ENCODE data around the gene NPAS2. TPM values are rescaled to one million over a fixed set of nuclear protein-coding genes. Genes with fewer than 3 reads are reported as not detected.

Gene NPAS2
- total RNA-seq, 1 donor = 8.7 TPM

DNA sequence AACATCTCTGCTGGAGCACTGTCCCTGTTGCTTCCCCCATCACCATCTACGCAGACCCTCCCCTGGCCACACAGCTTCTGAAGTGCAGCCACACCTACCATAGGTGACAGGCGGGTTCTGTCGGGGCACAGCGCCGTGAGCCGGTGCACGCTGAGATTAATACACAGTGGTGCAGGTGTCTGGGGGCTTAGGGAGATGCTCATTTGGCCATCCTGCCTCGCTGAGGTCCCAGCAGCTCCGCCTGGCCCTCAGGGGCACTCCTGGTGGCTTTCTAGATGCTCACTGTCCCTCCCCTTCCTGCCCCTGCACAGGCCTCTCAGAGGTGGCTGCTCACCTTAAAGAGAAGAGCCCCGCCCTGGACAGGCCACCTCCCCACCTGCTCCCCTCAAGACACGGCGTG lies 163.3 kb downstream of the NPAS2 start:
- H3K4me2 ChIP-seq (ENCODE audit: insufficient read depth, low read length) = no peak overlapping the region
- DNase-seq (ENCODE audit: insufficient read length, low spot score, missing footprints) = no peak
- peaks cover 6% of the 10 kb centered on the region for H3K4me1 ChIP-seq (ENCODE audit: insufficient read depth, low read length)

DNA sequence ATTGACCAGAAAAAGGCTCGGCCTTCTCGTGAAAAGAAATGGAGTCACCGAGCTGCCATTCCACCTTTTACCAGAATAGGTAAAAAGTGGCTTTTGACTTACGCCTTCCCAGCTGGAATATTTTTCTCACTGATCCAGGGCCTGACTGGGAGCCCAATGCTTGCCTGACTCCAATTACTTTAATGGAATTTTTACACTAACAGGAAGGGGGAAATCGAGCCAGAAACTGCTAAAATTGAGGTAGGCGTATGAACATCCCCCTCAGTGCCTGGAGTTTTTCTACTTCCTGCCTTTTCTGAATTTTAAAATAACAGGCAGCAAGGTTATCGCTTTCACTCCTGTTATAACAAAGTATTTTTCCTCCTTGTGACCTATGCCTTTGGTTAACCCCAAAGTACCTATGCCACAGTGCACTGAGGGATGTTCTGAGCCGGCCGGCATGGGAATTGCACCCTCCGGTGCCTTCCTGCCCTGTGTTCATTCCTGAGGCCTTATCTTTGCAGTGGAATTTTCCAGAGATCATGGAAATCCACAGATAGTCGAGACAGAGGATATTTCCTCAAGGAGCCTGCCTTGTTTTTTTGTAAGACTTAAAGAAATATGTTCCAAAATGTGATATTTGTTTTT lies 163.9 kb downstream of the NPAS2 start:
- no peaks in the 10 kb centered on the region for H3K27me3 ChIP-seq (ENCODE audit: insufficient read depth, low read length)
- no peak overlapping the region for H3K4me2 ChIP-seq (ENCODE audit: insufficient read depth, low read length)
- H3K4me1 ChIP-seq (ENCODE audit: insufficient read depth, low read length) = peaks cover 3% of the 10 kb centered on the region
- H3K79me2 ChIP-seq (ENCODE audit: insufficient read depth, low read length) = no peaks in the 10 kb centered on the region
- TF ChIP-seq, protein P1, sequence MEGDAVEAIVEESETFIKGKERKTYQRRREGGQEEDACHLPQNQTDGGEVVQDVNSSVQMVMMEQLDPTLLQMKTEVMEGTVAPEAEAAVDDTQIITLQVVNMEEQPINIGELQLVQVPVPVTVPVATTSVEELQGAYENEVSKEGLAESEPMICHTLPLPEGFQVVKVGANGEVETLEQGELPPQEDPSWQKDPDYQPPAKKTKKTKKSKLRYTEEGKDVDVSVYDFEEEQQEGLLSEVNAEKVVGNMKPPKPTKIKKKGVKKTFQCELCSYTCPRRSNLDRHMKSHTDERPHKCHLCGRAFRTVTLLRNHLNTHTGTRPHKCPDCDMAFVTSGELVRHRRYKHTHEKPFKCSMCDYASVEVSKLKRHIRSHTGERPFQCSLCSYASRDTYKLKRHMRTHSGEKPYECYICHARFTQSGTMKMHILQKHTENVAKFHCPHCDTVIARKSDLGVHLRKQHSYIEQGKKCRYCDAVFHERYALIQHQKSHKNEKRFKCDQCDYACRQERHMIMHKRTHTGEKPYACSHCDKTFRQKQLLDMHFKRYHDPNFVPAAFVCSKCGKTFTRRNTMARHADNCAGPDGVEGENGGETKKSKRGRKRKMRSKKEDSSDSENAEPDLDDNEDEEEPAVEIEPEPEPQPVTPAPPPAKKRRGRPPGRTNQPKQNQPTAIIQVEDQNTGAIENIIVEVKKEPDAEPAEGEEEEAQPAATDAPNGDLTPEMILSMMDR (IDR thresholded peaks at IDR 0.05; ENCODE audit: extremely low read depth, low read depth, low read length) = no peak
- no peak overlapping the region for H2AFZ ChIP-seq (ENCODE audit: low read length)
- no peaks in the 10 kb centered on the region for H3K9me3 ChIP-seq (ENCODE audit: low read depth, low read length)
- H3K4me3 ChIP-seq (ENCODE audit: insufficient read depth, low read length) = no peak overlapping the region
- H3K27ac ChIP-seq (ENCODE audit: low read depth, low read length) = no peak overlapping the region
- DNase-seq (ENCODE audit: insufficient read length, low spot score, missing footprints) = no peak
- no peaks in the 10 kb centered on the region for H3K36me3 ChIP-seq (ENCODE audit: insufficient read depth, low read length)
- no peaks in the 10 kb centered on the region for H4K20me1 ChIP-seq (ENCODE audit: insufficient read depth, low read length)

More for the DNA sequence above, 163.3 kb downstream of the NPAS2 start:
- Histone ChIP-seq H3K36me3 (ENCODE audit: insufficient read depth, low read length) (no peaks in the 10 kb centered on the region), H3K79me2 (ENCODE audit: insufficient read depth, low read length) (no peaks in the 10 kb centered on the region), H2AFZ (ENCODE audit: low read length) (no peak overlapping the region), H3K27ac (ENCODE audit: low read depth, low read length) (no peak overlapping the region), H3K4me3 (ENCODE audit: insufficient read depth, low read length) (no peak overlapping the region), H3K9me3 (ENCODE audit: low read depth, low read length) (no peaks in the 10 kb centered on the region), H4K20me1 (ENCODE audit: insufficient read depth, low read length) (no peaks in the 10 kb centered on the region), H3K27me3 (ENCODE audit: insufficient read depth, low read length) (no peaks in the 10 kb centered on the region)
- TF ChIP-seq, protein P1 (IDR thresholded peaks at IDR 0.05; ENCODE audit: extremely low read depth, low read depth, low read length) = no peak

DNA sequence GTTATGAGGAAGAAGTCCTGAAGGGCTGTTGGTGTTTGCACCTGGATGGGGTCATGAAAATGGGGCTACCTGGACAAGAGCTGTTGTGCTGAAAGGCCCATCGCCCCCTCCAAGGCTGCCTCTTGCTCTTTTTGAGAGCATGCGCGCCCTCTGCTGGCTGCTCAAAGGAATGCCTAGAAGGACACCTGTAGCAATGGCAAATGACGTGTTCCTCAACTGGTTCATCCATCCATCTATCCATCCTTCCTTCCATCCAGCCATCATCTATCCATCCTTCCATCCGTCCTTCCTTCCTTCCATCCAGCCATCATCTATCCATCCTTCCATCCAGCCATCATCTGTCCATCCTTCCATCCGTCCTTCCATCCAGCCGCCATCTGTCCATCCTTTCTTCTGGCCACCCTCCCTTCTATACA lies 165.0 kb downstream of the NPAS2 start:
- no peaks in the 10 kb centered on the region for H3K79me2 ChIP-seq (ENCODE audit: insufficient read depth, low read length)
- no peak overlapping the region for H3K27ac ChIP-seq (ENCODE audit: low read depth, low read length)
- H2AFZ ChIP-seq (ENCODE audit: low read length) = no peak overlapping the region
- TF ChIP-seq, protein P1 (IDR thresholded peaks at IDR 0.05; ENCODE audit: extremely low read depth, low read depth, low read length) = peak; percentile 96
- H3K9me3 ChIP-seq (ENCODE audit: low read depth, low read length) = no peaks in the 10 kb centered on the region
- no peak overlapping the region for H3K4me2 ChIP-seq (ENCODE audit: insufficient read depth, low read length)
- no peaks in the 10 kb centered on the region for H3K4me1 ChIP-seq (ENCODE audit: insufficient read depth, low read length)
- peak; percentile 91 for DNase-seq (ENCODE audit: insufficient read length, low spot score, missing footprints)
- H4K20me1 ChIP-seq (ENCODE audit: insufficient read depth, low read length) = no peaks in the 10 kb centered on the region
- H3K27me3 ChIP-seq (ENCODE audit: insufficient read depth, low read length) = no peaks in the 10 kb centered on the region
- H3K36me3 ChIP-seq (ENCODE audit: insufficient read depth, low read length) = no peaks in the 10 kb centered on the region
- no peak overlapping the region for H3K4me3 ChIP-seq (ENCODE audit: insufficient read depth, low read length)

DNA sequence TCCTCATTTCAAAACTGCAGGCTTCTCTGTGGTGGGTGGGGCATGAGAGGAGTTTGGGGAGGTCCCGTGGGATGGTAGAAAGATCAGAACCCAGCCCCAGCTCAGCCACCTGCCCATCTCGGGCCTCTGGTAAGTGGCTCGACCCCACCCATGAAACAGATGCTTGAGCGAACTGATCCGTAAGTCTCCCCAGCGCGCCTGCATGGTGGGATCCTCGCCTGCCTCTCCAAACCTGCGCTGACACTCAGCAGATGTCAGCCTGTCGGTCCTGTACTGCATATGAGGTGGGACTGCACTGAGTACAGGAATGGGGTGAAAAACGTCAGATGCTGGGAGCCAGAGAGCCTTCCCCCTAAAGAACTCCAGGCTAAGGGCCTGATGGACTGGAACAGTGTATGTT lies 166.2 kb downstream of the NPAS2 start:
- Histone ChIP-seq H3K4me3 (ENCODE audit: insufficient read depth, low read length) (no peak overlapping the region), H3K27me3 (ENCODE audit: insufficient read depth, low read length) (no peaks in the 10 kb centered on the region), H4K20me1 (ENCODE audit: insufficient read depth, low read length) (no peaks in the 10 kb centered on the region), H2AFZ (ENCODE audit: low read length) (no peak overlapping the region), H3K9me3 (ENCODE audit: low read depth, low read length) (no peaks in the 10 kb centered on the region), H3K4me1 (ENCODE audit: insufficient read depth, low read length) (no peaks in the 10 kb centered on the region), H3K36me3 (ENCODE audit: insufficient read depth, low read length) (no peaks in the 10 kb centered on the region), H3K79me2 (ENCODE audit: insufficient read depth, low read length) (no peaks in the 10 kb centered on the region), H3K4me2 (ENCODE audit: insufficient read depth, low read length) (no peak overlapping the region), H3K27ac (ENCODE audit: low read depth, low read length) (no peak overlapping the region)
- no peak for DNase-seq (ENCODE audit: insufficient read length, low spot score, missing footprints)
- TF ChIP-seq, protein P1 (IDR thresholded peaks at IDR 0.05; ENCODE audit: extremely low read depth, low read depth, low read length) = no peak

Data from osteoblast (primary cell).